Measurements from ENCODE around the gene ACTL6A.

Gene ACTL6A

DNA sequence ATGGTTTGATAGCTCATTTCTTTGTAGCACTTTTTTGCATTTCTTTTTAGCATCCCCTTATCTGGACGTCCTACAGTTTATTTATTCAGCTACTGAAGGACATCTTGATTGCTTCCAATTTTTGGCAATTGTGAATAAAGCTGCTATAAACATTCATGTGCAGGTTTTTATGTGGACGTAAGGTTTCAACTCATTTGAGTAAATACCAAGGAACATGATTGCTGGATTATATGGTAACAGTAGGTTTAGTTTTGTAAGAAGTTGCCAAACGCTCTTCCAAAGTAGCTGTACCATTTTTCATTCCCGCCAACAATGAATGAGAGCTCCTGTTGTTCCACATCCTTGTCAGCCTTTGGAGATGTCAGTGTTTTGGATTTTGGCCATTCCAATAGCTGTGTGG, 29.5 kb upstream of the ACTL6A start:
- H3K27me3 ChIP-seq (ENCODE audit: insufficient read depth, insufficient read length) = no peaks in the 10 kb centered on the region
- no peaks in the 10 kb centered on the region for H3K9me3 ChIP-seq (ENCODE audit: insufficient read depth, low read length)
- H3K36me3 ChIP-seq (ENCODE audit: insufficient read depth, insufficient read length, low read length) = no peaks in the 10 kb centered on the region
- TF ChIP-seq SUZ12 (IDR thresholded peaks at IDR 0.05; ENCODE audit: extremely low read depth, insufficient read depth, insufficient read length) = no peak
- TF ChIP-seq ZNF274 (IDR thresholded peaks at IDR 0.05; ENCODE audit: low read depth, low read length) = no peak
- no peak for DNase-seq (ENCODE audit: low read depth, low spot score)
- no peak overlapping the region for H3K9ac ChIP-seq (ENCODE audit: insufficient read length, low read depth)
- no peaks in the 10 kb centered on the region for H3K4me1 ChIP-seq (ENCODE audit: insufficient read depth, insufficient read length)
- H3K4me3 ChIP-seq (ENCODE audit: insufficient read length, low read depth) = no peak overlapping the region

DNA sequence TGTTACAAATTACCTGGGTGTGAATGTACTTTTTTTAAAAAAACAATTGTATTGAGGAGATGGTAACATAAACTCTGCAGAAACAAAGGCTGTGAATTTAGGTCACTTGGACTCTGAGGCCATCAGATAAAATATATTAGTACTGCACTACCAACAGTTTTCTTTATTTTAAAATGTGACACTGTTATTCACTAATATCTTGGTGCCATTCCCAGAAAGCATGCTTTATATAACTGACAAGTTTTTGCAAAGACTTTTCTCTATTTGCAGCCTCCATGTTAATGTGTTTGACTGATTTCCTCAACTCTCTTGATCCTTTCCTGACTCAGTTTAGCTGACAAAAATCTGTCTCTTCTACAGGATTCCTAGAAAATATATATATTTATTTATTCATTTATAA, 26.5 kb upstream of the ACTL6A start:
- no peak for DNase-seq (ENCODE audit: low read depth, low spot score)
- no peaks in the 10 kb centered on the region for H3K9me3 ChIP-seq (ENCODE audit: insufficient read depth, low read length)
- no peak for TF ChIP-seq SUZ12 (IDR thresholded peaks at IDR 0.05; ENCODE audit: extremely low read depth, insufficient read depth, insufficient read length)
- TF ChIP-seq YY1 (IDR thresholded peaks at IDR 0.05; ENCODE audit: insufficient read depth, insufficient read length) = no peak
- no peak for TF ChIP-seq ZNF274 (IDR thresholded peaks at IDR 0.05; ENCODE audit: low read depth, low read length)
- no peaks in the 10 kb centered on the region for H3K27me3 ChIP-seq (ENCODE audit: insufficient read depth, insufficient read length)
- H3K4me3 ChIP-seq (ENCODE audit: insufficient read length, low read depth) = no peak overlapping the region
- H3K9ac ChIP-seq (ENCODE audit: insufficient read length, low read depth) = no peak overlapping the region
- H3K4me1 ChIP-seq (ENCODE audit: insufficient read depth, insufficient read length) = no peaks in the 10 kb centered on the region
- H3K36me3 ChIP-seq (ENCODE audit: insufficient read depth, insufficient read length, low read length) = no peaks in the 10 kb centered on the region

DNA sequence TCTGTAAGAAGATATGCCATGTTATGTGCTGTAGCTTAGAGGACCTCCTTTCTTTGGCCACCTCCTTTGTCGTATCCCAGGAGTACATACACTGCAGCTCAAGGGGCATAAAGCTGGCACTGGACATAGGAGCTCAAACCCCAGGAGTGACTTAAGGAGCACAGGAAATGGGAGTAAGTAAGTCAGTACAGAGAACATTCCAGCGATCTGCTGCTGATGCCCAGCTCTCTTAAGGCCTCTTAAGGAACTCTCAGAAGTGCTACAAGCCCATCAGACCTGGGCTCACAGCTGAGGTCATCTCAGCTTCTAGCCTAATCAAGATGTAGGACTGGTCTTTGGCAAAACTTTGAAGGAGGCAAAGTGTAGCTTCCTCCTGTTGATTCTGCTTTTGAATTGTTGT, 21.6 kb upstream of the ACTL6A start:
- no peak overlapping the region for H3K4me3 ChIP-seq (ENCODE audit: insufficient read length, low read depth)
- H3K9me3 ChIP-seq (ENCODE audit: insufficient read depth, low read length) = no peaks in the 10 kb centered on the region
- TF ChIP-seq SUZ12 (IDR thresholded peaks at IDR 0.05; ENCODE audit: extremely low read depth, insufficient read depth, insufficient read length) (no peak), YY1 (IDR thresholded peaks at IDR 0.05; ENCODE audit: insufficient read depth, insufficient read length) (no peak), ZNF274 (IDR thresholded peaks at IDR 0.05; ENCODE audit: low read depth, low read length) (no peak)

DNA sequence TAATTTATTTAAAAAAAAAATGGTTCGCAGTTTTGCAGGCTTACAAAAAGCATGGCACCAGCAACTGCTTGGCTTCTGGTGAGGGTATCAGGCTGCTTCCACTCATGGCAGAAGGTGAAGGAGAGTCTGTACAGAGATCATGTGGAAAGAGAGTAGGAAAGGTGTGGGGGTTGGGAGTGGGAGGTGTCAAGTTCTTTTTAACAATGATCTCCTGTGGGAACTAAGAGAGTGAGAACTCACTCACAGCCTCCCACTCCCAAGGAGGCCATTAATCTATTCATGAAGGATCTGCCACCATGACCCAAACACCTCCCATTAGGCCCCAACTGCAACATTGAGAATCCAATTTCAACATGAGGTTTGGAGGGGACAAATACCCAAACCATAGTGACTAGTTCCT, 21.1 kb upstream of the ACTL6A start:
- H3K4me1 ChIP-seq (ENCODE audit: insufficient read depth, insufficient read length) = no peaks in the 10 kb centered on the region
- no peak overlapping the region for H3K9ac ChIP-seq (ENCODE audit: insufficient read length, low read depth)
- no peak overlapping the region for H3K4me3 ChIP-seq (ENCODE audit: insufficient read length, low read depth)
- no peak for TF ChIP-seq SUZ12 (IDR thresholded peaks at IDR 0.05; ENCODE audit: extremely low read depth, insufficient read depth, insufficient read length)
- TF ChIP-seq ZNF274 (IDR thresholded peaks at IDR 0.05; ENCODE audit: low read depth, low read length) = no peak
- TF ChIP-seq YY1 (IDR thresholded peaks at IDR 0.05; ENCODE audit: insufficient read depth, insufficient read length) = no peak
- H3K36me3 ChIP-seq (ENCODE audit: insufficient read depth, insufficient read length, low read length) = no peaks in the 10 kb centered on the region
- H3K27me3 ChIP-seq (ENCODE audit: insufficient read depth, insufficient read length) = no peaks in the 10 kb centered on the region
- H3K9me3 ChIP-seq (ENCODE audit: insufficient read depth, low read length) = no peaks in the 10 kb centered on the region
- no peak for DNase-seq (ENCODE audit: low read depth, low spot score)

More for the DNA sequence above, 21.6 kb upstream of the ACTL6A start:
- Histone ChIP-seq H3K36me3 (ENCODE audit: insufficient read depth, insufficient read length, low read length) (no peaks in the 10 kb centered on the region), H3K27me3 (ENCODE audit: insufficient read depth, insufficient read length) (no peaks in the 10 kb centered on the region), H3K4me1 (ENCODE audit: insufficient read depth, insufficient read length) (no peaks in the 10 kb centered on the region), H3K9ac (ENCODE audit: insufficient read length, low read depth) (no peak overlapping the region)
- no peak for DNase-seq (ENCODE audit: low read depth, low spot score)

DNA sequence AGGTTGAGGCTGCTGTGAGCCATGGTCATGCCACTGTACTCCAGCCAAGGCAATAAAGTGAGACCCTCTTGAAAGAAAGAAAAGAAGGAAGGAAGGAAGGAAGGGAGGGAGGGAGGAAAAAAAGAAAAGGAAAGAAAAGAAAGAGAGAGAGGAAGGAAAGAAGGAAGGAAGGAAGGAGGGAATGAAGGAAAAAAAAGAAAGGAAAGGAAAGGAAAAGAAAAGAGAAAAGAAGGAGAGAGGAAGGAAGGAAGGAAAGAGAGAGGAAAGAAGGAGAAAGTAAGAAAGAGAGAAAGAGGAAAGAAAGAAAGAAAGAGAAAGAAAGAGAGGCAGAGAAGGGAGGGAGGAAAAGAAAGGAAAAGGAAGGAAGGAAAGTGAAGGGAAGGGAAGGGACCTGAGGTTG, 20.4 kb upstream of the ACTL6A start:
- no peaks in the 10 kb centered on the region for H3K27me3 ChIP-seq (ENCODE audit: insufficient read depth, insufficient read length)
- H3K36me3 ChIP-seq (ENCODE audit: insufficient read depth, insufficient read length, low read length) = no peaks in the 10 kb centered on the region
- no peak overlapping the region for H3K9ac ChIP-seq (ENCODE audit: insufficient read length, low read depth)
- H3K4me3 ChIP-seq (ENCODE audit: insufficient read length, low read depth) = no peak overlapping the region
- H3K9me3 ChIP-seq (ENCODE audit: insufficient read depth, low read length) = no peaks in the 10 kb centered on the region
- H3K4me1 ChIP-seq (ENCODE audit: insufficient read depth, insufficient read length) = no peaks in the 10 kb centered on the region
- DNase-seq (ENCODE audit: low read depth, low spot score) = no peak
- TF ChIP-seq ZNF274 (IDR thresholded peaks at IDR 0.05; ENCODE audit: low read depth, low read length) = no peak
- TF ChIP-seq SUZ12 (IDR thresholded peaks at IDR 0.05; ENCODE audit: extremely low read depth, insufficient read depth, insufficient read length) = no peak
- TF ChIP-seq YY1 (IDR thresholded peaks at IDR 0.05; ENCODE audit: insufficient read depth, insufficient read length) = no peak

DNA sequence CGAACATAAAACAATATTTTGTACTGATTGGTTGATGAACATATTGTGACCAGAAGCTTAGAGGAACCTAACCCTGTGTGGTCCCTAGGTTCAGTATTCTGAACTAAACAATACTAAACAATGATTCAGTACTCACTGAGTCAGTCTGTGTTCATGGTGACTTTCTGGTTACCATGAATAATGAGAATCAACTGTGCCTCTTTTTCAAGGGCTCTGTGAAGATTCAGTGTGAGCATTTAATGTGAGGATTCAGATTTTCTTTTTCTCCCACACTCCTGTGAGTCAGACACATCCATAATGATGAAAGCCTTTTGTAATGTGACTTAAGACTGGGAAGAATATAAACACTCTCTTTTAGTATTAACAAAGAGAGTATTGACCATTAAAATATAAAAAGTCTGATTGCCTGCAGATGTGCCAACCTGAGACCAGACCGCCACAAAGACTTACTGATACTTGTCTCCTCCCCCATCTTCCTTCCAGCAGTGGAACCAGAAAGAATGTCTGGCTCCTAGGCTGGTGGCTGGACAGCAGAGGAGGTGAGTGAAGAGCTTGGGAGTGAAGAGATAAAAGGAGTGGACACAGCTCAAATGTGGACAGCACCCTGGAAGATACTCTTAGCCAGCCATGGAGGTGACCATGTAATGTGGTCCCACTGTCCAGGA, 17.6 kb upstream of the ACTL6A start:
- H3K4me1 ChIP-seq (ENCODE audit: insufficient read depth, insufficient read length) = no peaks in the 10 kb centered on the region
- H3K27me3 ChIP-seq (ENCODE audit: insufficient read depth, insufficient read length) = no peaks in the 10 kb centered on the region
- no peak overlapping the region for H3K9ac ChIP-seq (ENCODE audit: insufficient read length, low read depth)
- H3K4me3 ChIP-seq (ENCODE audit: insufficient read length, low read depth) = no peak overlapping the region
- DNase-seq (ENCODE audit: low read depth, low spot score) = no peak
- H3K9me3 ChIP-seq (ENCODE audit: insufficient read depth, low read length) = no peaks in the 10 kb centered on the region
- H3K36me3 ChIP-seq (ENCODE audit: insufficient read depth, insufficient read length, low read length) = no peaks in the 10 kb centered on the region
- TF ChIP-seq ZNF274 (IDR thresholded peaks at IDR 0.05; ENCODE audit: low read depth, low read length) (no peak), YY1 (IDR thresholded peaks at IDR 0.05; ENCODE audit: insufficient read depth, insufficient read length) (no peak), SUZ12 (IDR thresholded peaks at IDR 0.05; ENCODE audit: extremely low read depth, insufficient read depth, insufficient read length) (no peak)

DNA sequence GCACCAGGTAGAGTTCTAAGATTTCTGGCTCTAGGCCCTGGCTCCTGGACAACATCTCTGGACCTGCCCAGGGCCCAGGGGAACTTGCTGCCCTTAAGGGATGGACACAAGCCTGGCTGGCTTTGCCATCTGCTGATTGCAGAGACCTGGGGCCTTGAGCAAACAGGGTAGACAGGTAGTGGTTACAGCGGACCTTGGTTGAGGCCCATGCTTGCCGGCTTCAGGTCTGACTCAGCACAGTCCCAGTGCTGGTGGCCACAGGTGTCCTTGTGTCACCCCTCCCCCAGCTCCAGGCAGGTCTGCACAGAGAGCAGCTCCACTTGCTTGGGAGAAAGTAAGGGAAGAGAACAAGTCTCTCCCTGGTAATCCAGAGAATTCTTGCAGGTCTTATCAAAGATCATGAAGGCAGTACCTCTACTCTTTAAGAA, 15.9 kb upstream of the ACTL6A start:
- H3K9me3 ChIP-seq (ENCODE audit: insufficient read depth, low read length) = no peaks in the 10 kb centered on the region
- no peaks in the 10 kb centered on the region for H3K36me3 ChIP-seq (ENCODE audit: insufficient read depth, insufficient read length, low read length)
- TF ChIP-seq ZNF274 (IDR thresholded peaks at IDR 0.05; ENCODE audit: low read depth, low read length) (no peak), SUZ12 (IDR thresholded peaks at IDR 0.05; ENCODE audit: extremely low read depth, insufficient read depth, insufficient read length) (no peak), YY1 (IDR thresholded peaks at IDR 0.05; ENCODE audit: insufficient read depth, insufficient read length) (no peak)
- H3K4me3 ChIP-seq (ENCODE audit: insufficient read length, low read depth) = no peak overlapping the region
- no peak for DNase-seq (ENCODE audit: low read depth, low spot score)
- no peaks in the 10 kb centered on the region for H3K27me3 ChIP-seq (ENCODE audit: insufficient read depth, insufficient read length)
- H3K4me1 ChIP-seq (ENCODE audit: insufficient read depth, insufficient read length) = no peaks in the 10 kb centered on the region
- H3K9ac ChIP-seq (ENCODE audit: insufficient read length, low read depth) = no peak overlapping the region
